Left lung (tissue), 10 donors: Measurements from ENCODE around the gene MRPL10. TPM values are rescaled to one million over a fixed set of nuclear protein-coding genes. Genes with fewer than 3 reads are reported as not detected.
"Not testable (repeated sequence)": the region's sequence is repeated elsewhere in the genome, so short reads cannot be mapped to it uniquely, and the experiment has no call there.

Source experiments
- ATAC-seq: fragments of 200-7000 bp; cut with Tn5 transposase; one replicate; pipeline ENCODE4 v1.9.1; 2020; ENCODE audit warnings: moderate library complexity
- DNase-seq, 4 donors: peaks; one replicate each; pipeline ENCODE4 v3.0.0-alpha.2; 2013 to 2020
- H3K27ac ChIP-seq, 2 donors: fragments of 200-600 bp; sonication (generic) in 1 of 2; one replicate each; pipeline versions ENCODE4 v1.5.0 to v1.8.0; 2020 to 2021
- H3K27me3 ChIP-seq, 2 donors: fragments of 200-600 bp; sonication (generic) in 1 of 2; one replicate each; pipeline versions ENCODE4 v1.5.0 to v1.8.0; 2020 to 2021
- H3K36me3 ChIP-seq, 2 donors: fragments of 200-600 bp; sonication (generic) in 1 of 2; one replicate each; pipeline versions ENCODE4 v1.5.0 to v1.8.0; 2020 to 2021
- H3K4me1 ChIP-seq, 2 donors: fragments of 200-600 bp; one replicate each; pipeline ENCODE4 v1.8.0; 2021
- H3K4me3 ChIP-seq, 2 donors: fragments of 200-600 bp; sonication (generic) in 1 of 2; one replicate each; pipeline versions ENCODE4 v1.5.0 to v1.8.0; 2020 to 2021; ENCODE audit warnings: mild to moderate bottlenecking in 1 of 2
- H3K9me3 ChIP-seq, 2 donors: fragments of 200-600 bp; sonication (generic) in 1 of 2; one replicate each; pipeline versions ENCODE4 v1.5.0 to v1.8.0; 2020 to 2021
- intact Hi-C, 2 donors: fragments of 100-400 bp; cut with DNase I; formaldehyde crosslinking; loops; one replicate each; pipeline versions ENCODE4 v1.11.2 to v1.14.2; 2022
- polyA plus RNA-seq, 6 donors: library from polyadenylated mRNA; unstranded; fragments of 120-200 nt; gene quantifications; one replicate each; pipeline ENCODE4 v1.2.1, GENCODE V29; 2013; ENCODE audit not compliant: insufficient read length in 6 of 6
- total RNA-seq, 2 donors: library from RNA; stranded (reverse); fragmentation: NEBNext Ultra II Directional; extraction: Animal tissue kit (Norgen Biotek cat#: 25700); gene quantifications; one replicate each; pipeline ENCODE4 v1.2.1, GENCODE V29; 2021
- TF ChIP-seq, protein P1 (sequence below), 2 donors: fragments of 200-600 bp; sonication (generic) in 1 of 2; IDR thresholded peaks; one replicate each; pipeline versions ENCODE4 v1.5.0 to v1.8.0; 2021; ENCODE audit warnings: antibody characterized with exemption in 2 of 2
- donor health status: DM: no; HTN: yes; CAD: no.
- donor health status: DM: no; HTN: no; CAD: no.

The MRPL10 gene
- total and polyA plus RNA-seq, 8 donors, result 26.2 to 55.7 (median 50.6) TPM

DNA sequence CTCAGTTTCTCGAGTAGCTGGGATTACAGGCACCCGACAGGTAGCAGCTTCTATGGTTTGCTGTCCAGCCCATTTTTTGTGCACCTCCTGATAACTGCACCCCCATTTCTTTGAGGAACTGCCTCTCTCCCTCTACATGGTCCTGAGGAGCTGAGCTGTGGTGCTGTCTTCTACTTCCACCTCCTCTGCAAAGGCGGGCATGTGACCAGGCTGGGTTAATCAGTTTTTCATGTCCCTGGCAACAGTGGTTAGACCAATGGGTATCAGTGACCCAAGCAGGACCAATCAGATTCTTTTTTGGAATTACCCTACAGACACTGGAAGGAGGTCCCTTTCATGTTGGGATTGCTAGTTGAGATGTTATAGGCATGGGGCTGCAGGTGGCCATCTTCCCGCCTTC, 57.0 kb downstream of the MRPL10 start:
- no peak overlapping the region for H3K4me3 ChIP-seq
- TF ChIP-seq, protein P1, sequence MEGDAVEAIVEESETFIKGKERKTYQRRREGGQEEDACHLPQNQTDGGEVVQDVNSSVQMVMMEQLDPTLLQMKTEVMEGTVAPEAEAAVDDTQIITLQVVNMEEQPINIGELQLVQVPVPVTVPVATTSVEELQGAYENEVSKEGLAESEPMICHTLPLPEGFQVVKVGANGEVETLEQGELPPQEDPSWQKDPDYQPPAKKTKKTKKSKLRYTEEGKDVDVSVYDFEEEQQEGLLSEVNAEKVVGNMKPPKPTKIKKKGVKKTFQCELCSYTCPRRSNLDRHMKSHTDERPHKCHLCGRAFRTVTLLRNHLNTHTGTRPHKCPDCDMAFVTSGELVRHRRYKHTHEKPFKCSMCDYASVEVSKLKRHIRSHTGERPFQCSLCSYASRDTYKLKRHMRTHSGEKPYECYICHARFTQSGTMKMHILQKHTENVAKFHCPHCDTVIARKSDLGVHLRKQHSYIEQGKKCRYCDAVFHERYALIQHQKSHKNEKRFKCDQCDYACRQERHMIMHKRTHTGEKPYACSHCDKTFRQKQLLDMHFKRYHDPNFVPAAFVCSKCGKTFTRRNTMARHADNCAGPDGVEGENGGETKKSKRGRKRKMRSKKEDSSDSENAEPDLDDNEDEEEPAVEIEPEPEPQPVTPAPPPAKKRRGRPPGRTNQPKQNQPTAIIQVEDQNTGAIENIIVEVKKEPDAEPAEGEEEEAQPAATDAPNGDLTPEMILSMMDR (IDR thresholded peaks at IDR 0.05), result no peak
- H3K9me3 ChIP-seq, result peaks cover 0 to 9% of the 10 kb centered on the region in 2 donors
- ATAC-seq, result no peak
- peaks cover 15 to 66% of the 10 kb centered on the region in 2 donors for H3K27me3 ChIP-seq
- H3K4me1 ChIP-seq, result no peaks in the 10 kb centered on the region
- no peak for DNase-seq
- intact Hi-C loops, result no loop called here
- H3K27ac ChIP-seq, result no peak overlapping the region
- H3K36me3 ChIP-seq, result no peaks in the 10 kb centered on the region

DNA sequence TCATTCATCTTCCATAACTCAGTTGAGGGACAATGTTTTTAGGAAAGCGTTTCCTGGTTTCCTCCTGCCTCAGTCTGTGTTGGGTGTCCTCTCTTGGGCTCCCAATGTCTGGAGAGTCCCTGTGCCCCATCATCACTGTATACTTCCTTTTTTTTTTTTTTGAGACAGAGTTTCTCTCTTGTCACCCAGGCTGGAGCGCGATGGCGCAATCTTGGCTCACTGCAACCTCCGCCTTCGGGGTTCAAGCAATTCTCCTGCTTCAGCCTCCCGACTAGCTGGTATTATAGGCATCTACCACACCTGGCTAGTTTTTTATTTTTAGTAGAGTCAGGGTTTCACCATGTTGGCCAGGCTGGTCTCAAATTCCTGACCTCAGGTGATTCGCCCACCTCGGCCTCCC, 57.7 kb downstream of the MRPL10 start:
- intact Hi-C loops, H3K4me3 ChIP-seq, H3K27ac ChIP-seq, H3K9me3 ChIP-seq, ATAC-seq, H3K4me1 ChIP-seq, H3K36me3 ChIP-seq: not testable (repeated sequence)
- DNase-seq, result peak in 1 of 4 donors; percentile 84
- peaks cover 15 to 66% of the 10 kb centered on the region in 2 donors for H3K27me3 ChIP-seq

Other genes starting within 250 kb of the MRPL10 start
- gene KPNB1, start 181.6 kb downstream of the MRPL10 start, total RNA-seq, result 100 to 1,000 TPM; 195 to 305 TPM
- 100 to 1,000 TPM; 221 to 279 (median 248) TPM for gene KPNB1, start 181.6 kb downstream of the MRPL10 start, polyA plus RNA-seq
- gene TBKBP1, start 137.4 kb downstream of the MRPL10 start, total RNA-seq, result 10 to 100 TPM; 10.6 to 14.2 TPM
- gene TBKBP1, start 137.4 kb downstream of the MRPL10 start, polyA plus RNA-seq, result 10 to 100 TPM; 22.9 to 33.9 (median 29.3) TPM
- gene TBX21, start 98.3 kb downstream of the MRPL10 start, total RNA-seq, result 1 to 10 TPM; 2.4 to 2.8 TPM
- gene TBX21, start 98.3 kb downstream of the MRPL10 start, polyA plus RNA-seq, result under 1 TPM in 5 of 6 donors, not detected in 1; 0.25 to 0.58 (median 0.38) TPM
- 10 to 100 TPM; 20.3 to 36.4 TPM for gene OSBPL7, start 9.7 kb downstream of the MRPL10 start, total RNA-seq
- 10 to 100 TPM; 14.3 to 21.4 (median 17.6) TPM for gene OSBPL7, start 9.7 kb downstream of the MRPL10 start, polyA plus RNA-seq
- gene LRRC46, start 129 bp upstream of the MRPL10 start, total RNA-seq, result 1 to 10 TPM in 1 of 2 donors, under 1 TPM in 1; 0.44 to 6.7 TPM
- gene LRRC46, start 129 bp upstream of the MRPL10 start, polyA plus RNA-seq, result 10 to 100 TPM in 3 of 6 donors, 1 to 10 TPM in 3; 2.4 to 16.5 (median 9.9) TPM
- gene SCRN2, start 9.7 kb upstream of the MRPL10 start, total RNA-seq, result 10 to 100 TPM; 26.4 to 33.1 TPM
- gene SCRN2, start 9.7 kb upstream of the MRPL10 start, polyA plus RNA-seq, result 10 to 100 TPM; 36.5 to 47.7 (median 43.4) TPM
- gene SP6, start 19.6 kb upstream of the MRPL10 start, total RNA-seq, result 1 to 10 TPM in 1 of 2 donors, under 1 TPM in 1; 0.79 to 1.5 TPM
- 1 to 10 TPM; 4.1 to 6.7 (median 4.9) TPM for gene SP6, start 19.6 kb upstream of the MRPL10 start, polyA plus RNA-seq
- gene SP2, start 64.7 kb upstream of the MRPL10 start, total RNA-seq, result 10 to 100 TPM; 14.2 to 15.2 TPM
- gene SP2, start 64.7 kb upstream of the MRPL10 start, polyA plus RNA-seq, result 10 to 100 TPM; 21.2 to 23.0 (median 22.2) TPM
- gene PNPO, start 110.0 kb upstream of the MRPL10 start, total RNA-seq, result 10 to 100 TPM; 36.4 to 40.0 TPM
- 10 to 100 TPM; 10.7 to 14.4 (median 11.9) TPM for gene PNPO, start 110.0 kb upstream of the MRPL10 start, polyA plus RNA-seq
- 10 to 100 TPM; 39.1 to 56.2 TPM for gene PRR15L, start 126.3 kb upstream of the MRPL10 start, total RNA-seq
- gene PRR15L, start 126.3 kb upstream of the MRPL10 start, polyA plus RNA-seq, result 10 to 100 TPM; 28.2 to 43.3 (median 40.0) TPM
- 100 to 1,000 TPM; 144 to 149 TPM for gene CDK5RAP3, start 139.6 kb upstream of the MRPL10 start, total RNA-seq
- gene CDK5RAP3, start 139.6 kb upstream of the MRPL10 start, polyA plus RNA-seq, result 100 to 1,000 TPM; 136 to 182 (median 166) TPM
- 10 to 100 TPM; 25.9 to 48.6 TPM for gene COPZ2, start 206.3 kb upstream of the MRPL10 start, total RNA-seq
- gene COPZ2, start 206.3 kb upstream of the MRPL10 start, polyA plus RNA-seq, result 10 to 100 TPM; 18.8 to 32.0 (median 23.3) TPM
- gene NFE2L1, start 216.8 kb upstream of the MRPL10 start, total RNA-seq, result 100 to 1,000 TPM; 165 to 173 TPM
- gene NFE2L1, start 216.8 kb upstream of the MRPL10 start, polyA plus RNA-seq, result 100 to 1,000 TPM in 5 of 6 donors, 10 to 100 TPM in 1; 92.1 to 123 (median 111) TPM